H1 (cell line): ENCODE results near the gene PRLHR. TPM values are rescaled to one million over a fixed set of nuclear protein-coding genes. Genes with fewer than 3 reads are reported as not detected.

Experiments used
- CEBPB ChIP-seq: IDR thresholded peaks from 2 replicates; pipeline ENCODE4 v1.6.1; 2012; ENCODE audit warnings: low read depth, low read length
- JUND ChIP-seq: IDR thresholded peaks from 2 replicates; pipeline ENCODE4 v1.6.1; 2011; ENCODE audit warnings: mild to moderate bottlenecking, improper control_type of control experiment, low read length
- KDM1A ChIP-seq: fragments of 200-600, 300-600 bp; sonication (generic); IDR thresholded peaks from 2 replicates; pipeline ENCODE4 v1.7.1; 2016; ENCODE audit warnings: mild to moderate bottlenecking, low read length, borderline replicate concordance
- POLR2AphosphoS5 ChIP-seq: IDR thresholded peaks from 2 replicates; pipeline ENCODE4 v1.6.1; 2011; ENCODE audit warnings: low read depth, low read length
- POU5F1 ChIP-seq: IDR thresholded peaks from 2 replicates; pipeline ENCODE4 v1.6.1; 2011; ENCODE audit warnings: low read depth, mild to moderate bottlenecking, low read length, moderate library complexity
- TAF7 ChIP-seq: optimal IDR thresholded peaks from 2 replicates; pipeline ENCODE3; 2011; ENCODE audit warnings: low read depth, mild to moderate bottlenecking, inconsistent platforms, low read length, moderate library complexity, borderline replicate concordance
- polyA plus RNA-seq, 7 experiments: library from polyadenylated mRNA; depleted of rRNA in 3 of 7; stranded (reverse) in 5 of 7; unstranded in 2 of 7; fragments of >200 nt in 5 of 7; fragments of 200-250 nt in 2 of 7; gene quantifications; 1 replicate in 5 of 7; 2 replicates in 1 of 7; 4 replicates in 1 of 7; pipeline versions ENCODE4 v1.2.1 to v1.2.3, GENCODE V29; 2011 to 2013; ENCODE audit warnings: missing spikeins in 2 of 7, mixed read lengths in 2 of 7
- total RNA-seq: library from RNA; stranded (reverse); fragmentation: NEBNext Ultra II Directional; extraction: Animal tissue kit (Norgen Biotek cat#: 25700); gene quantifications from 2 replicates; pipeline ENCODE4 v1.2.1, GENCODE V29; 2021

Gene PRLHR
- total and polyA plus RNA-seq, 2 of the 8 experiments (the other 6 are each of a cell fraction or from before 2014, with no cell fraction given) = not detected

DNA sequence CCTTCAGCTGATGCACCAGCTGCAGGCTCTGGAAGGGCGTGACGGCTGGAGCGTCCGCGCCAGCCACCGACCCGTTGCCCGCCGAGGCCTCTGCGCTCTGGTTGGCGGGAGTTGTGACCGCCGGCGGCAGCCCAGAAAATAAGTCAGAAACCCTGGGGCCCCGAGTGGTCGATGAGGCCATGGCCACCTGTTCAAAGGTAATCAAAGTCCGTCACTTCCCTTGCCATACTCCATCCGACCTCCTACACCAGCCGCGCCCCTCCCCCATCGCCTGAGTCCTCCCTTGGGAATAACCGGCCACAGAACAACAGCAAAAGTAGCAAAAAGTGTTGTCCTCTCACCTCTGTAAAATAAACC lies 406 bp downstream of the PRLHR start (continued):
- TF ChIP-seq POLR2AphosphoS5 = no peak
- TF ChIP-seq KDM1A = no peak
- no peak for TF ChIP-seq CEBPB
- no peak for TF ChIP-seq TAF7
- TF ChIP-seq POU5F1 = no peak
- TF ChIP-seq JUND = no peak
- TF ChIP-seq, all 59 proteins: peak for 0
